Astrocyte (in vitro differentiated cells and primary cell): Measurements from ENCODE around the gene SLC6A19. TPM values are rescaled to one million over a fixed set of nuclear protein-coding genes. Genes with fewer than 3 reads are reported as not detected.
"Not testable (repeated sequence)": the region's sequence is repeated elsewhere in the genome, so short reads cannot be mapped to it uniquely, and the experiment has no call there.

Experiments
- DNase-seq: peaks from one replicate; pipeline ENCODE4 v3.0.0-alpha.2; 2010; ENCODE audit warnings: low read depth
- FAIRE-seq: peaks from 2 replicates; lab custom pipeline; 2011; peaks lifted over from hg19 to GRCh38; lab: Jason Lieb, UNC
- H2AFZ ChIP-seq: 2 replicates; pipeline ENCODE4 v1.6.0; 2012; ENCODE audit warnings: low read depth, low read length, inconsistent platforms
- H3K27ac ChIP-seq: 2 replicates; pipeline ENCODE4 v1.5.1; 2011; ENCODE audit warnings: low read depth, low read length, inconsistent platforms
- H3K27me3 ChIP-seq: 2 replicates; pipeline ENCODE4 v1.6.0; 2011; ENCODE audit warnings: low read length, inconsistent platforms; ENCODE audit not compliant: insufficient read depth
- H3K36me3 ChIP-seq: 2 replicates; pipeline ENCODE4 v1.5.1; 2011; ENCODE audit warnings: low read length, inconsistent platforms; ENCODE audit not compliant: insufficient read depth
- H3K4me1 ChIP-seq: 2 replicates; pipeline ENCODE4 v1.5.1; 2011; ENCODE audit warnings: low read length, inconsistent platforms; ENCODE audit not compliant: insufficient read depth
- H3K4me2 ChIP-seq: 2 replicates; pipeline ENCODE4 v1.6.0; 2012; ENCODE audit warnings: low read length, inconsistent platforms
- H3K4me3 ChIP-seq: 2 replicates; pipeline ENCODE4 v1.5.1; 2011; ENCODE audit warnings: low read depth, mild to moderate bottlenecking, low read length, inconsistent platforms; ENCODE audit not compliant: insufficient read depth
- H3K79me2 ChIP-seq: 2 replicates; pipeline ENCODE4 v1.6.0; 2012; ENCODE audit warnings: mild to moderate bottlenecking, low read length, inconsistent platforms; ENCODE audit not compliant: insufficient read depth
- H3K9ac ChIP-seq: 2 replicates; pipeline ENCODE4 v1.6.0; 2012; ENCODE audit warnings: mild to moderate bottlenecking, low read length, inconsistent platforms
- H3K9me3 ChIP-seq: 2 replicates; pipeline ENCODE4 v1.5.1; 2012; ENCODE audit warnings: low read depth, mild to moderate bottlenecking, low read length, inconsistent platforms; ENCODE audit not compliant: insufficient read depth
- H4K20me1 ChIP-seq: 2 replicates; pipeline ENCODE4 v1.6.0; 2012; ENCODE audit warnings: low read length, inconsistent platforms; ENCODE audit not compliant: insufficient read depth
- H3K27ac Mint-ChIP-seq: one replicate; pipeline ENCODE4 v1.8.0; 2021; ENCODE audit warnings: mild to moderate bottlenecking, mixed read lengths; ENCODE audit not compliant: unreplicated experiment
- H3K27me3 Mint-ChIP-seq: one replicate; pipeline ENCODE4 v1.8.0; 2021; ENCODE audit warnings: low read depth, mixed read lengths; ENCODE audit not compliant: unreplicated experiment
- H3K36me3 Mint-ChIP-seq: one replicate; pipeline ENCODE4 v1.8.0; 2021; ENCODE audit warnings: low read depth, mixed read lengths; ENCODE audit not compliant: unreplicated experiment
- H3K4me1 Mint-ChIP-seq: one replicate; pipeline ENCODE4 v1.8.0; 2021; ENCODE audit warnings: low read depth, mixed read lengths; ENCODE audit not compliant: unreplicated experiment
- H3K4me3 Mint-ChIP-seq: one replicate; pipeline ENCODE4 v1.8.0; 2021; ENCODE audit warnings: mild to moderate bottlenecking, moderate library complexity, mixed read lengths; ENCODE audit not compliant: unreplicated experiment
- H3K9me3 Mint-ChIP-seq: one replicate; pipeline ENCODE4 v1.8.0; 2021; ENCODE audit warnings: mild to moderate bottlenecking, mixed read lengths; ENCODE audit not compliant: unreplicated experiment
- EZH2 ChIP-seq: IDR thresholded peaks from 2 replicates; pipeline ENCODE4 v1.6.1; 2012; ENCODE audit warnings: mild to moderate bottlenecking, low read length, inconsistent platforms; ENCODE audit not compliant: insufficient read depth
- total RNA-seq: library from RNA; stranded (reverse); gene quantifications from 2 replicates; pipeline ENCODE4 v1.2.1, GENCODE V29; 2021
- TF ChIP-seq, protein P1 (sequence below): IDR thresholded peaks from 2 replicates; pipeline ENCODE4 v1.5.1; 2011; ENCODE audit warnings: low read depth, mild to moderate bottlenecking, inconsistent platforms, low read length, moderate library complexity; ENCODE audit not compliant: insufficient read depth

Gene SLC6A19
- total RNA-seq, 1 donor from 2014 or later = not detected

GRCh38 chr5:1156033-1156753, 45.2 kb upstream of the SLC6A19 start:
- H3K27me3 ChIP-seq = peaks cover 29% of the 10 kb centered on the region
- no peak overlapping the region for H2AFZ ChIP-seq
- Mint-ChIP-seq H3K27me3 (peaks cover 66% of the 10 kb centered on the region), H3K4me3 (no peak overlapping the region), H3K4me1 (no peaks in the 10 kb centered on the region), H3K27ac (no peak overlapping the region), H3K9me3 (peaks cover 4% of the 10 kb centered on the region), H3K36me3 (no peaks in the 10 kb centered on the region)
- no peaks in the 10 kb centered on the region for H3K4me1 ChIP-seq
- H3K9ac ChIP-seq = no peak overlapping the region
- no peak overlapping the region for H3K4me2 ChIP-seq
- H3K9me3 ChIP-seq = peaks cover 5% of the 10 kb centered on the region
- H3K79me2 ChIP-seq = no peaks in the 10 kb centered on the region
- H3K27ac ChIP-seq = no peak overlapping the region
- no peaks in the 10 kb centered on the region for H3K36me3 ChIP-seq
- TF ChIP-seq, protein P1, sequence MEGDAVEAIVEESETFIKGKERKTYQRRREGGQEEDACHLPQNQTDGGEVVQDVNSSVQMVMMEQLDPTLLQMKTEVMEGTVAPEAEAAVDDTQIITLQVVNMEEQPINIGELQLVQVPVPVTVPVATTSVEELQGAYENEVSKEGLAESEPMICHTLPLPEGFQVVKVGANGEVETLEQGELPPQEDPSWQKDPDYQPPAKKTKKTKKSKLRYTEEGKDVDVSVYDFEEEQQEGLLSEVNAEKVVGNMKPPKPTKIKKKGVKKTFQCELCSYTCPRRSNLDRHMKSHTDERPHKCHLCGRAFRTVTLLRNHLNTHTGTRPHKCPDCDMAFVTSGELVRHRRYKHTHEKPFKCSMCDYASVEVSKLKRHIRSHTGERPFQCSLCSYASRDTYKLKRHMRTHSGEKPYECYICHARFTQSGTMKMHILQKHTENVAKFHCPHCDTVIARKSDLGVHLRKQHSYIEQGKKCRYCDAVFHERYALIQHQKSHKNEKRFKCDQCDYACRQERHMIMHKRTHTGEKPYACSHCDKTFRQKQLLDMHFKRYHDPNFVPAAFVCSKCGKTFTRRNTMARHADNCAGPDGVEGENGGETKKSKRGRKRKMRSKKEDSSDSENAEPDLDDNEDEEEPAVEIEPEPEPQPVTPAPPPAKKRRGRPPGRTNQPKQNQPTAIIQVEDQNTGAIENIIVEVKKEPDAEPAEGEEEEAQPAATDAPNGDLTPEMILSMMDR = no peak
- peak; percentile 43 for TF ChIP-seq EZH2
- no peak overlapping the region for H3K4me3 ChIP-seq
- FAIRE-seq = no peak
- H4K20me1 ChIP-seq = no peaks in the 10 kb centered on the region
- DNase-seq = no peak

DNA sequence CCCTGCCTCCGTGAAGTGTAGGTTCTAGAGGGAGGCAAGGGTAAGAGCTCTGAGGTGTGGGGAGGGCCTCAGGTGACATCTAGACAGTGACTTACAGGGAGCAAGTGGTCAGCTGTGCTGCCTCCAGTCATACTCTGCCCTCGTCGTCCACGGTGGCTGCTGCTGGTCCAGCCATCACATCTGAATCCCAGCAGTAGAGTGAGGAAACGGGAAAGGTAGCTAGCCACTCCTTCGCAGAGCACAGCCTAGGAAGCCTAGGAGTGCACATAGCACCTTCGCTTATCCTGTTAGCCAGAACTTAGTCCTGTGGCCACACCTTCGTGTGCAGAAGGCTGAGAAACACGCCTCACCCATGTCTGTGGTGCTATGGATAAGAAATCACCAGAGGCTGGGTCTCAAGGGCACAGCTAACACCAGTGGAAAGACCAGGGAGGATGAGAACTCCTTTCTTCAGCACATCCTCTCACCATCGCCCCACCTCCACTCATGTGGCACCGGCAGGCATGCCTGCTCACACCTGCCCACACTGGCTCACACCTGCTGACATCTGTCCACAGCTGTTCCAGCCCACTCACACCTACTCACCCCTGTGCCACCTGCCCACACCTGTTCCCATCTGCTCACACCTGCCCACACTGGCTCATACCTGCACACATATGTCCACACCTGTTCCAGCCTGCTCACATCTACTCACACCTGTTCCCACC, 44.5 kb upstream of the SLC6A19 start:
- no peaks in the 10 kb centered on the region for H3K36me3 ChIP-seq
- Mint-ChIP-seq H3K4me3 (no peak overlapping the region), H3K36me3 (no peaks in the 10 kb centered on the region), H3K4me1 (no peaks in the 10 kb centered on the region), H3K9me3 (peaks cover 4% of the 10 kb centered on the region), H3K27me3 (peaks cover 62% of the 10 kb centered on the region), H3K27ac (no peak overlapping the region)
- no peak for FAIRE-seq
- H3K4me1 ChIP-seq = no peaks in the 10 kb centered on the region
- TF ChIP-seq, protein P1 = no peak
- TF ChIP-seq EZH2 = no peak
- H3K9ac ChIP-seq = no peak overlapping the region
- no peaks in the 10 kb centered on the region for H3K79me2 ChIP-seq
- H3K9me3 ChIP-seq = peaks cover 5% of the 10 kb centered on the region
- no peak overlapping the region for H3K27ac ChIP-seq
- no peaks in the 10 kb centered on the region for H4K20me1 ChIP-seq
- no peak for DNase-seq
- H3K27me3 ChIP-seq = peaks cover 29% of the 10 kb centered on the region
- no peak overlapping the region for H3K4me3 ChIP-seq
- no peak overlapping the region for H2AFZ ChIP-seq
- no peak overlapping the region for H3K4me2 ChIP-seq

- not testable (repeated sequence) for H3K36me3 ChIP-seq, H3K4me1 Mint-ChIP-seq, H3K9me3 ChIP-seq, H2AFZ ChIP-seq, H3K4me2 ChIP-seq, H3K79me2 ChIP-seq, H3K27ac ChIP-seq, H3K4me3 ChIP-seq, H3K27ac Mint-ChIP-seq, FAIRE-seq, H3K9me3 Mint-ChIP-seq, H3K4me1 ChIP-seq, DNase-seq, H4K20me1 ChIP-seq, H3K36me3 Mint-ChIP-seq, H3K4me3 Mint-ChIP-seq, H3K9ac ChIP-seq
- H3K27me3 Mint-ChIP-seq = peaks cover 56% of the 10 kb centered on the region
- peaks cover 29% of the 10 kb centered on the region for H3K27me3 ChIP-seq
Measured at GRCh38 chr5:1157461-1157986, 43.9 kb upstream of the SLC6A19 start.
